AG09319 (cell line): ENCODE data around the gene DCAF6.

Experiments
- DNase-seq: peaks from one replicate; pipeline ENCODE4 v3.0.0-alpha.2; 2010; ENCODE audit warnings: low read depth; ENCODE audit errors: extremely low read depth
- CTCF ChIP-seq: IDR thresholded peaks from 2 replicates; pipeline ENCODE4 v1.5.1; 2011; ENCODE audit warnings: low read depth, mild to moderate bottlenecking, inconsistent platforms, low read length, moderate library complexity

The DCAF6 gene

GRCh38 chr1:168116327-168116799 lies 179.9 kb downstream of the DCAF6 start:
- DNase-seq: no peak

GRCh38 chr1:168119750-168120149 lies 183.3 kb downstream of the DCAF6 start:
- TF ChIP-seq CTCF: no peak

More at GRCh38 chr1:168116327-168116799, 179.9 kb downstream of the DCAF6 start:
- no peak for TF ChIP-seq CTCF

GRCh38 chr1:168121401-168122011 lies 185.0 kb downstream of the DCAF6 start:
- peak; percentile 59 for DNase-seq
- TF ChIP-seq CTCF: no peak

More at GRCh38 chr1:168119750-168120149, 183.3 kb downstream of the DCAF6 start:
- no peak for DNase-seq

- no peak for TF ChIP-seq CTCF
- no peak for DNase-seq
Observed at GRCh38 chr1:168125051-168125450, 188.6 kb downstream of the DCAF6 start.
